HG02610 (cell line): ENCODE data around the gene GPHN.

ENCODE experiments used
- ATAC-seq: cut with Tn5 transposase; IDR thresholded peaks from one replicate; pipeline ENCODE4 v1.9.1; 2021; ENCODE audit warnings: mild to moderate bottlenecking, moderate library complexity; ENCODE audit not compliant: unreplicated experiment

Gene GPHN

GRCh38 chr14:66596241-66596985 lies 88.5 kb downstream of the GPHN start:
- ATAC-seq = no peak

DNA sequence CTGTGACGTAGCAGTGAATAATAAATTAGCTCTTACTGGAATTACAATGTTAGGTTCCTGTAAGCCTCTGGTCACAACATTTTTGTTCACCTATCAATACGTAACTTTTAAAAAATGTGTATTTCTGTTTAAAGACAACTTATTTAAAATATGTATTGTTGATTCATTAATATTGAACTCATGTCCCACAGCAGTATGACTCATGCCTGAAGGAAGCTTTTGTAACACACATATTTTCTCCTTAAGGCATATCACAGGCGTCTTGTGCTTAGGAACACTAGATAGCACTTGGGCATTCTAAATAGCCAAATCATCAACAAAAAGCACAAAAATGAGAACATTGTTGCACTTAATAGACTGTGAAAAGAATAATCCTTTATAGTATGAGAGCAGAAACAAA lies 92.5 kb downstream of the GPHN start:
- ATAC-seq = no peak

DNA sequence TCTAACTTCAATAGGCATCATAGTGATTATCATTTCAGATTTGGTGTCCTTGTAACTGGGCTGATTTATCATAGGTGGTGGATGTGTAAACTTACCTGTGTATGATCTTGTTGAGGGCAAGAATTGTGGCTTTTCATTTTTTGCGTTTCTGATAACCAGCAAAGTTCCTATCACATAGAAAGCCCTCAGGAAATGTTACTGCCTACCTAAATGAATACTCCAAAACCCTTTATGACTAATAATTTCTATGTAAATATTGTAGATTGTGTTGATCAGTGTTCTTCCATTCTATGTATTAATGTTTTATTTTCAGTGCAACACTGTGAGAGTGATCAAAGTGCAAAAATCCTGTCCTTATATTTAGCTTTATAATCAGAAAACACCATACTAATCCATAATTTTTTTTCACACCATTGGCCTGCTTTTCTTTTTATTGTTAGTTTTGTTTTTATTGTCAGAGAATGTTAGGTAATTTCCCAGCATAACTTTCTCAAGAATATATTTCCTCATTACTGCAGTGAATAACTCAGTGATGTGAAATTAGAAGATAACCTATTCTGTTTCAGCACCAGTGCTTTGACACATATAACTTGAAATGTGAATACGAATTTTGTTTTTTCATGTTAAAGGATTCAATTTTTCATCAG lies 94.1 kb downstream of the GPHN start:
- peak; percentile 77 for ATAC-seq

DNA sequence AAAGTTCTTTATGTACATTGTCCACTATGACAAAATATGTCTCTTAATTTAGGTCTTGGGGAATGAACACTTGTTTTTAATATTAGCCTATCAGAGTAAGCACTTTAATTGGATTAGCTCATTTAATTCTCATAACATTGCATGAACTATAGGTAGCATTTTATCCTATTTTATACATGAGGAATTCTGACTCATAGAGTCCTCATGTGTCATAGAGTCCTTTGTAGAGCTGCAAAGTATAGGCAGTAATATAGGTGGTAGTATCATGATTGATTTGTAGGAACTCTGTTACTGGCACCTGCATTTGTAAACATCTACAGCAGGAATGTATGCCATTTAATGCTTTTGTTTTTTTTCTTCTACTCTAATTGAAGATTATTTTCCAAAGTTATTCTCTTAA lies 96.0 kb downstream of the GPHN start:
- ATAC-seq = no peak

- no peak for ATAC-seq
Measured at GRCh38 chr14:66606826-66607225, 98.9 kb downstream of the GPHN start.

- no peak for ATAC-seq
Measured at GRCh38 chr14:66610154-66610563, 102.2 kb downstream of the GPHN start.

DNA sequence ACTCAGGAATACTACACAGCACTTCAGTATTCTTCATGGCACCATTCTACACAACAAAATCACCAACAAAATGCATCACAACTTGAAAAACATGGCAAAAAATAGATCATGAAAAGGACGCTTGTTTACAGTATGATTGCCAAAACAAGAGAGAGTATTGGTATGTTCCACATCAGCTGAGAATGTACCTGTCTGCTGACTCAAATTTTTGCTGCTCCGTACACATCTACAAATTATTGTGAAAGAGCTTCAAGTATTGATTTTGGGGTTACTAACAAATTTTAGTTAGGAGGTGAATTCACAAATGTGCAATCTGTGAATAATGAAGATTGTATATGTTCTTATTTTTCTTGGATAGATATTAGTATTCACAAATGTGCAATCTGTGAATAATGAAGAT lies 105.4 kb downstream of the GPHN start:
- no peak for ATAC-seq

- ATAC-seq = no peak
Measured at GRCh38 chr14:66619952-66620351, 112.0 kb downstream of the GPHN start.

GRCh38 chr14:66623838-66624237 lies 115.9 kb downstream of the GPHN start:
- ATAC-seq = no peak

DNA sequence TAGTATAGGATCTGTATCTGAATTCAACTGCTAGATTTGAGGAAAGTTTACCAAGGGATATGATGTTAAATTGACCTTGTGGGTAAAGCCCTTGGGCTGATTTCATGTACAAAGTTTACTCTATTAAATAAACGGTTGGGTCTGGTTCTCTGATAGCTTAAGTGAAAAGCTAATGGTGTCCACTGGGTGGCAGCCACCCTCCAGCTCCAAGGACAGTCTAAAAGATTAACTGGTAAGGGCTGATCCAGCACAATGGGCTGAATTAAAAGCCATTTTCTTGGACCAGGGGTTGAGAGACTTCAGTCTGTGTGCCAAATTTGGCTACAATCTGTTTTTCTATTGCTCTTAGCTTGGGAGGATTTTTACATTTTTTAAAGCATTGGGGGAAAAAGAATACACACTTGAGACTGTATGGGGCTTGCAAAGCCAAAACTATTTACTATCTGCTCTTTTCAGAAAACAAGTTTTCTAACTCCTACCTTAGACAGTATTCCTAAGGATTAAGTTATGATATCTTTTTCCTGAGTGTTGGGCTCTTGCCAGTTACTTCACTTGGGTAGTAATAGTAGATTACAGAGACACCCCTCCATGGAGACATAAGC lies 116.5 kb downstream of the GPHN start:
- ATAC-seq = peak; percentile 76

DNA sequence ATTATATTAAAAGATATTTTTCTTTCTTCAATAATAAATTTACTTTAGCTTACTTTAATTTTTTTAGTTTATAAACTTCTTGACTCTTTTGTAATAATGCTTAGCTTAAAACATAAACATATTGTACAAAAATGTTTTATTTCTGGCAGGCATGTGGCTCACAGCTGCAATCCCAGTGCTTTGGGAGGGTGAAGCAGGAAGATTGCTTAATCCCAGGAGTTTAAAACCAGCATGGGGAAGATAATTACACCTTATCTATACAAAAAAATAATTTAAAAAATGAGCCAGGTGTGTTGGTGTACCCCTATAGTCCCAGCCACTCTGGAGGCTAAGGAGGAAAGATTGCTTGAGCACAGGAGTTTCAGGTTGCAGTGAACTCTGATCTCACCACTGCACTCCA lies 120.7 kb downstream of the GPHN start:
- no peak for ATAC-seq

GRCh38 chr14:66629499-66629898 lies 121.6 kb downstream of the GPHN start:
- no peak for ATAC-seq

DNA sequence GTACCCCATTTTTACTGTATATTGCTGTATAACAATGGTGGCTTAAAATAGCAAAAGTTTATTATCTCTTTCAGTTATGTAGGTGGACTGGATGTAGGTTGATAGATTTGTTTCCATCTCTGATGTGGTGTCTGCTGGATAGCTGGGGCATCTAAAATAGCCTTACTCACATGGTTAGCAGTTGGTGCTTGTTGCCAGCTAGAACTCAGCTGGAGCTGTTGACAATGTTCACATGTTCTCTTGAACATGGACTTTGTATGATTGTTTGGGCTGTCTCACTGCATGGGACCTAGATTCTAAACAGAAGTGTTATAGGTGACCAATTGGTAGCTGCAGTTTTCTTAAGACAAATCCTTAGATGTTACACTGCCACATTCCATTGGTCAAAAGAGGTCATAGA lies 126.9 kb downstream of the GPHN start:
- no peak for ATAC-seq

GRCh38 chr14:66635435-66635834 lies 127.5 kb downstream of the GPHN start:
- no peak for ATAC-seq

DNA sequence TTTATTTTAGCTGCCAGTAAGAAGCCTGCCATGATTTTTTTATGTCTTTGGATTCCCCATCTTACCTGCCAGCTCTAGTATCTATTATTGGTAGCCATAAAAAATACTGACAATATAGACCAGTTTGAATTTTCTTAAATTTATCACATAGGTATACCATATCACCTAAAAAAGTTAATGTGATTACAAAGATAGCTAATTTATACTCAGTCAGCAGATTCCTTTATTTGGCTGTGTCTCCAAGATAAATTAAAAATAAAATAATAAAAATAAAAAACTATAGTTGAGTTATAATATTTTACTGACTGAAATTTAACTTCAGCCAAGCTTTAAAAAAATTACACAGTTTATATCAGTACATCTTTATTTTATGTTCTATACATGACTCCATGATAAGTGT lies 128.3 kb downstream of the GPHN start:
- no peak for ATAC-seq

DNA sequence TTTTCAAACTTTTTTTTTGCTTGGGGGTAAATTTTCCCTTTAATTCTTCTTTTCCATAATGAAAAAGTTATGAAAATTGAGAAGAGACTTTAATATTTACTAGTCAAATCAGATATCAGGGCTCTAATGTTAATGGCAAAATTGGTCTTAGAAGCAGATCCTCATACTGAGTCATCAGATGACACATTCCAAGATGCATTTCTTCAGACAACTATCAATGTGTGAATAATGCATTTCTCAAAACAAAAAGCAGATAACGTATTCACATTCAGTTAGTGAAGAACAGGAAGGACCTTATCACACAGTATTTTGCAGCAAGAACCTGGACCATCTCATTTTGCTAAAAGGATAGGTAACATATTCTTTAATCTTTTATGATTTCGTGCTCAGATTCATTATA lies 130.7 kb downstream of the GPHN start:
- ATAC-seq = no peak

DNA sequence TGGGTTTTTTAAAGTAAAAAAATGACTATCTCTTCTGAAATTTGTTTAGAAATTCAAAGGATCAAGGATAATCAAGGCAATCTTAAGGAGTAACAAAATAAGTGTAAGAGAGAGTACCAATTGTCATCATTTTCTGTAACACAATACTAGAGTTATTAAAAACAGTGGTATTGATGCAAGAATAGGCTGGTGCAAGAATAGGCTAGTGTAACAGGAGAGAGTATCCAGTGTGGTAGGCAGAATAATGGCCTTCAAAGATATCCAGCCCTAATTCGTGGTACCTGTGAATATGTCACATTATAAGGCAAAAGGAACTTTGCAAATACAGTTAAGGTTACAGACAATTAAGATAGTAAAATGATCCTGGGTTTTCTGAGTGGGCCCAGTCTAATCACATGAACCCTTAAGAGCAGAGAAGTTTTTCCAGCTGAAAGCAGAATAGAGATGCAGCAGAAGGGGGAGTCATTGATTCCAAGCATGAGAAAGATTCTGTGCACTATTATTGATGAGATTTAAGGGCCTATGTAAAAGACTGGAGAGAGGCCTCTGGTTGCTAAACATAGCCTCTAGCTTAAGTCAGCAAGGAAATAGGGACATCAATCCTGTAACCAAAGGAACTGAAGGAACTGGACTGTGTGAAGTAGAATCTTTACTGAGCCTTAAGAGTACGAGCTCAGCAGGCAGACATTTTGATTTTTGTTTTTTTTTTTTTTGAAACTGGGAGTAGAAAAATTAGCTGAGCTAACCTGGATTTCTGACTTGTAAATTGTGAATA lies 134.1 kb downstream of the GPHN start:
- ATAC-seq = no peak

GRCh38 chr14:66643344-66643743 lies 135.4 kb downstream of the GPHN start:
- ATAC-seq = no peak

DNA sequence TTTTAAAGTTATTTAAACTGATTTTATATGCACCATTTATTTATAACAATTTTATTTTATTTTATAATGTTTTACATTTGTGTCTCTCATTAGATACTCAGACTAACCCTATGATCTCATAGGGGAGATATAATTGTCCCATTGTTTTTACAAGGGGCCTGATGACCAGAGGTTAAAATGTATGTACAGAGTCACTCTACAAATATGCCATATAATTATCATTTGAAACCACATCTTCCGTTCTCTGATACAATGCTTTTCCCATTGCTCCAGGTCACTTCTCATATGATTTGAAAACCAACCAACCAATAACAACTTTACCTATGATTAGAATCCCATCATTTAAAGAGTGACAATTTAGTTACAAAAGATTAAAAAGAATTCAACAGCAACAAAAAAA lies 137.8 kb downstream of the GPHN start:
- no peak for ATAC-seq

GRCh38 chr14:66649498-66649897 lies 141.6 kb downstream of the GPHN start:
- peak; percentile 80 for ATAC-seq

DNA sequence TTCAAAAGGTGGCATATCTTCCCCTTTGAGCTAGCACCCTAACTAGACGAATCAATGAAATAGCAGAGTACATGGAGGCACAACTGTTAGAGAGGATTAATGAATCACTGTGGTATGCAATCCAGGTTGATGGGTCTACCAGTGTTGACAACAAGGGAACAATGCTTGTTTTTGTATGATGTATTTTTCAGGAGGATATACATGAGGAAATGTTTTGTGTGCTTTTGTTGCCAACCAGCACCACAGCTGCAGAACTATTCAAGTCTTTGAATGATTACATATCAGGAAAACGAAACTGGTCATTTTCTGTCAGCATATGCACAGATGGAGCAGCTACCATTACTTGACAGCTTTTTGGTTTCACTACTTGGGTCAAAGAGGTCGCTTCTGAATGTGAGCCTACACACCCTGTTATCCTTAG lies 142.6 kb downstream of the GPHN start:
- ATAC-seq = no peak
